RPMI8226 (cell line): Measurements from ENCODE around the gene CAD.

Experiments used
- DNase-seq: peaks from one replicate; pipeline ENCODE4 v3.0.0-alpha.2; 2015

The CAD gene

GRCh38 chr2:27199241-27199640 lies 17.9 kb upstream of the CAD start:
- no peak for DNase-seq

- no peak for DNase-seq
These were observed 15.5 kb upstream of the CAD start for GRCh38 chr2:27201675-27202074.

- no peak for DNase-seq
These were observed 14.3 kb upstream of the CAD start for GRCh38 chr2:27202854-27203253.

GRCh38 chr2:27203741-27204140 lies 13.4 kb upstream of the CAD start:
- no peak for DNase-seq

- no peak for DNase-seq
These were observed 12.6 kb upstream of the CAD start for GRCh38 chr2:27204566-27204965.

GRCh38 chr2:27205206-27205605 lies 12.0 kb upstream of the CAD start:
- DNase-seq: no peak

- no peak for DNase-seq
These were observed 10.8 kb upstream of the CAD start for GRCh38 chr2:27206346-27206745.

GRCh38 chr2:27208486-27209050 lies 8.6 kb upstream of the CAD start:
- DNase-seq: no peak

GRCh38 chr2:27209621-27210401 lies 7.4 kb upstream of the CAD start:
- no peak for DNase-seq

- DNase-seq: peak; percentile 11
These were observed 5.8 kb upstream of the CAD start for GRCh38 chr2:27211241-27211942.

GRCh38 chr2:27211943-27212625 lies 5.1 kb upstream of the CAD start, which contains the start of the genes ATRAID and SLC5A6:
Gene ATRAID (plus strand): TSS chr2:27212041. CDS start chr2:27212369, 328 bp downstream.
Gene SLC5A6 (minus strand): TSS chr2:27212268. CDS start chr2:27207650, 4,618 bp downstream.
- DNase-seq: peak; percentile 93

- DNase-seq: peak; percentile 40
These were observed 4.3 kb upstream of the CAD start for GRCh38 chr2:27212626-27213471.

- no peak for DNase-seq
These were observed 2.2 kb upstream of the CAD start for GRCh38 chr2:27214941-27215340.

- DNase-seq: no peak
These were observed 592 bp upstream of the CAD start for GRCh38 chr2:27216416-27217137.

- no peak for DNase-seq
These were observed 1.4 kb downstream of the CAD start for GRCh38 chr2:27218614-27219013.

- no peak for DNase-seq
These were observed 1.9 kb downstream of the CAD start for GRCh38 chr2:27219091-27219490.

- DNase-seq: no peak
These were observed 2.9 kb downstream of the CAD start for GRCh38 chr2:27220091-27220490.

- DNase-seq: no peak
These were observed 4.0 kb downstream of the CAD start for GRCh38 chr2:27221166-27221565.

GRCh38 chr2:27222407-27222806 lies 5.2 kb downstream of the CAD start:
- no peak for DNase-seq

GRCh38 chr2:27223416-27223815 lies 6.2 kb downstream of the CAD start:
- no peak for DNase-seq

- no peak for DNase-seq
These were observed 8.4 kb downstream of the CAD start for GRCh38 chr2:27225526-27225925.

GRCh38 chr2:27227501-27227900 lies 10.3 kb downstream of the CAD start:
- no peak for DNase-seq
